ENCODE measurements around the gene SLCO3A1. TPM values are rescaled to one million over a fixed set of nuclear protein-coding genes. Genes with fewer than 3 reads are reported as not detected.

Gene SLCO3A1
- polyA plus RNA-seq, 3 donors, result 3.5 to 17.9 (median 10.3) TPM

GRCh38 chr15:91874992-91875660, 21.6 kb downstream of the SLCO3A1 start:
- 76 to 92% (median 86%) methylated on average over 9 of the region's 9 CpGs for WGBS, 3 donors
- no peak overlapping the region for H3K27ac ChIP-seq (ENCODE audit: low read depth, low read length)

GRCh38 chr15:91876187-91876586, 22.7 kb downstream of the SLCO3A1 start:
- WGBS, 3 donors, result 88 to 97% (median 95%) methylated on average over 5 of the region's 5 CpGs
- no peak overlapping the region for H3K27ac ChIP-seq (ENCODE audit: low read depth, low read length)

- WGBS, 3 donors, result 88 to 98% (median 97%) methylated on average over 10 of the region's 10 CpGs
These were observed 24.9 kb downstream of the SLCO3A1 start for GRCh38 chr15:91878319-91878870.

GRCh38 chr15:91879158-91879557, 25.6 kb downstream of the SLCO3A1 start:
- H3K27ac ChIP-seq (ENCODE audit: low read depth, low read length), result no peak overlapping the region
- 60 to 88% (median 85%) methylated on average over 2 of the region's 2 CpGs for WGBS, 3 donors

More at GRCh38 chr15:91878319-91878870, 24.9 kb downstream of the SLCO3A1 start:
- no peak overlapping the region for H3K27ac ChIP-seq (ENCODE audit: low read depth, low read length)

GRCh38 chr15:91880373-91880772, 26.9 kb downstream of the SLCO3A1 start:
- 65 to 76% (median 71%) methylated on average over 3 of the region's 3 CpGs for WGBS, 3 donors

GRCh38 chr15:91881569-91882297, 28.2 kb downstream of the SLCO3A1 start:
- no peak overlapping the region for H3K27ac ChIP-seq (ENCODE audit: low read depth, low read length)
- 55 to 84% (median 82%) methylated on average over 9 of the region's 9 CpGs for WGBS, 3 donors

More at GRCh38 chr15:91880373-91880772, 26.9 kb downstream of the SLCO3A1 start:
- H3K27ac ChIP-seq (ENCODE audit: low read depth, low read length), result no peak overlapping the region

- 83 to 89% (median 87%) methylated on average over 8 of the region's 8 CpGs for WGBS, 3 donors
- H3K27ac ChIP-seq (ENCODE audit: low read depth, low read length), result no peak overlapping the region
These were observed 29.5 kb downstream of the SLCO3A1 start for GRCh38 chr15:91882858-91883586.

- 64 to 91% (median 90%) methylated on average over 3 of the region's 3 CpGs for WGBS, 3 donors
- no peak overlapping the region for H3K27ac ChIP-seq (ENCODE audit: low read depth, low read length)
These were observed 31.1 kb downstream of the SLCO3A1 start for GRCh38 chr15:91884606-91885005.

GRCh38 chr15:91885054-91885453, 31.5 kb downstream of the SLCO3A1 start:
- 72 to 96% (median 93%) methylated on average over 7 of the region's 7 CpGs for WGBS, 3 donors
- no peak overlapping the region for H3K27ac ChIP-seq (ENCODE audit: low read depth, low read length)

GRCh38 chr15:91885714-91886270, 32.3 kb downstream of the SLCO3A1 start:
- no peak overlapping the region for H3K27ac ChIP-seq (ENCODE audit: low read depth, low read length)
- 79 to 90% (median 87%) methylated on average over 7 of the region's 7 CpGs for WGBS, 3 donors

GRCh38 chr15:91886878-91887277, 33.4 kb downstream of the SLCO3A1 start:
- no peak overlapping the region for H3K27ac ChIP-seq (ENCODE audit: low read depth, low read length)
- WGBS, 3 donors, result 46 to 64% (median 63%) methylated on average over 3 of the region's 3 CpGs

- 75 to 77% (median 75%) methylated on average over 6 of the region's 6 CpGs for WGBS, 3 donors
- no peak overlapping the region for H3K27ac ChIP-seq (ENCODE audit: low read depth, low read length)
These were observed 33.8 kb downstream of the SLCO3A1 start for GRCh38 chr15:91887321-91887720.

- H3K27ac ChIP-seq (ENCODE audit: low read depth, low read length), result no peak overlapping the region
- 39 to 66% (median 40%) methylated on average over 5 of the region's 5 CpGs for WGBS, 3 donors
These were observed 34.4 kb downstream of the SLCO3A1 start for GRCh38 chr15:91887921-91888373.

GRCh38 chr15:91889111-91889815, 35.8 kb downstream of the SLCO3A1 start:
- 97% methylated on average over 2 of the region's 2 CpGs for WGBS, 3 donors
- H3K27ac ChIP-seq (ENCODE audit: low read depth, low read length), result no peak overlapping the region

GRCh38 chr15:91890614-91891013, 37.1 kb downstream of the SLCO3A1 start:
- no peak overlapping the region for H3K27ac ChIP-seq (ENCODE audit: low read depth, low read length)
- 83 to 92% (median 91%) methylated on average over 2 of the region's 2 CpGs for WGBS, 3 donors

- WGBS, 3 donors, result 85 to 100% (median 96%) methylated on average over 1 of the region's 1 CpG
- no peak overlapping the region for H3K27ac ChIP-seq (ENCODE audit: low read depth, low read length)
These were observed 37.6 kb downstream of the SLCO3A1 start for GRCh38 chr15:91891101-91891500.

- 80 to 97% (median 96%) methylated on average over 5 of the region's 5 CpGs for WGBS, 3 donors
- H3K27ac ChIP-seq (ENCODE audit: low read depth, low read length), result no peak overlapping the region
These were observed 38.4 kb downstream of the SLCO3A1 start for GRCh38 chr15:91891788-91892345.

GRCh38 chr15:91892436-91892835, 38.9 kb downstream of the SLCO3A1 start:
- WGBS, 3 donors, result 88 to 91% (median 90%) methylated on average over 5 of the region's 5 CpGs

More at GRCh38 chr15:91892436-91892835, 38.9 kb downstream of the SLCO3A1 start:
- no peak overlapping the region for H3K27ac ChIP-seq (ENCODE audit: low read depth, low read length)

Data from adipose tissue (tissue), 3 donors.